ENCODE results near the gene WNK2.
"Not testable (repeated sequence)": the region's sequence is repeated elsewhere in the genome, so short reads cannot be mapped to it uniquely, and the experiment has no call there.

The WNK2 gene

GRCh38 chr9:93338196-93338595 lies 154.3 kb downstream of the WNK2 start:
- DNase-seq (ENCODE audit: low read depth): not testable (repeated sequence)

GRCh38 chr9:93340091-93340490 lies 156.2 kb downstream of the WNK2 start:
- DNase-seq (ENCODE audit: low read depth): no peak

GRCh38 chr9:93341820-93342219 lies 157.9 kb downstream of the WNK2 start:
- DNase-seq (ENCODE audit: low read depth): not testable (repeated sequence)

GRCh38 chr9:93342428-93342827 lies 158.5 kb downstream of the WNK2 start:
- not testable (repeated sequence) for DNase-seq (ENCODE audit: low read depth)

DNA sequence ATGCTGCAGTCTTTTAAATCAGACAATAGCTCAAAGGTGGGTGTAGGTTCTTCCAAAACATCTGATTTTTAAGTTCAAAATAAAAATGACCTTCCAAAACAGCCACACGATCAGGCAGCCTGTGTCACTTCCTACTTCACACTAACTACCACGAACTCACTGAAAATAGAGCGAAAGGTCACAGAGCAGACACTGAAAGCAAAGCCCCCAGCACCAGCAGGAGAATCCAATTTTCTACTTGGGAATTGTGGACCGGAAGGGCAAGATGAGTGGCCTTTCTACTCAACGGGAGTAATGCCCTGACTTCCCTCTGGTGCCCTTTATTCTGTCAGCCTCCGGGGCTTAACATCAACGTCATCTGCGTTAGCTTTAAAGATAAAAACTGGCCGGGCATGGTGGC lies 159.7 kb downstream of the WNK2 start:
- no peak for DNase-seq (ENCODE audit: low read depth)

DNA sequence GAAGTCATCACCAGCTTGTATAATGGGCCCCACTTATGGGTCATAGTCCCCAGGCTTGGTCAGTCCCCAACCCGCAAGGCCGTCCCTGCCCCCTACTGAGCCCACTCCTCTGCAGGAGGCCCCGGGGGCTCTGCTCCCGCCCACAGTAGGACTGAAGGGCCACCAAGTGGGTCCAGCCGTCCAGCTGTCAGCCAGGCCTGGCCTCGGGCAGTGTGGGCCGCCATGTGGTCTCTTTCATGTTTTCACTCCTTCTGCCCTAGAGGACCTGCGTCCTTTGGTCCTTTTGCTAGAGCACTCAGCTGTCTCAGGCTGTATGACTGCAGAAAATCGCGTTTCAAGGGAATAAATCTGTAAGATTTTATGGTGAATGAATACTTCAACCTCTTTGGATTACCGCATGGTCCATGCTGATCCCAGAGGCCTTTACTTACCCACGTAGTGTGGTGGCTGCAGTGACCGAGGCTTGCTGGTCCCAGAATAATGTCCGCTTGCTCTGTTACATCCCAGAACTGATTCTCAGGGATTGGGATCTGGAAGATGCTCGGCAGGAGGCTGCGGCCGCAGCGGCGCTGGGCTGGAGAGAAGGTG lies 161.8 kb downstream of the WNK2 start:
- no peak for DNase-seq (ENCODE audit: low read depth)

DNA sequence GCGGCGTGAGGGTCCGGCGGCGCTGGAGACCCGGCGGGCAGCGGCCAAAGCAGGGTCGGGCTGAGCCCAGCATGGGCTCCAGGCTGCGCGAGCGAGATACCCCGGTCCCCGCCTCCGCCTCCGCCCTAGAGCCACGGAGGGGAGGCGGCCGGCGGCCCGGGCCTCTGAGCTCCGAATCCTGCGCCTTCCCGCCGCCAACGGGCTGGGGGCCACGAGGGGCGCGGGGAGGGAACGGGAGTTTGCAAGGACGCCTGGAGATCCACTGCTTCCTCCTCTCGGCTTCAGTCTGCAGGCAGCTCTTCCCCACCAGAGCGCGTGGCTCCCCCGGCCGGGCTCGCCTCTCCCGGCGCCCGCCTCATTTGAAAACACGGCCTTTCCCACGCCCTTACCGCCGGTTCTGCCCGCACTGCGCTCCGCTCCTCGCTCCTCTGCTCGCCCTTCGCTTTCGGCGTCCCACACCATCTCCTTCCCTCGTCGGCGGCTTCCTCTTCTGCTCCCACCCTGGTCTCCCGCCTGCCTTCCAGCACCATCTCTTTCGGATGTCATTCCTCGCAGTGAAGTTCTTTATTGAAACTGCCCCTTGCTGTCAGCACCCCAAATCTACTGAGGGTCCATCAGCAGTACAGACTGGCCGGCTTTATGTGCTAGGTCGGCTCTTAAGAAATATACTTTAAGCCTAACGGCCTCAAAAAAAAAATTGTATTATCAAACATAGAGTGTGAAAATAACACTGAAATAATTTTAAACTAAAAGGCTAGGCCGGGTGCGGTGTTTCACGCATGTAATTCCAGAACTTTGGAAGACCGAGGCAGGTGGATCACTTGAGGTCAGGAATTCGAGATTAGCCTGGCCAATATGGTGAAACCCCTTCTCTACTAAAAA lies 162.5 kb downstream of the WNK2 start:
- no peak for DNase-seq (ENCODE audit: low read depth)

DNA sequence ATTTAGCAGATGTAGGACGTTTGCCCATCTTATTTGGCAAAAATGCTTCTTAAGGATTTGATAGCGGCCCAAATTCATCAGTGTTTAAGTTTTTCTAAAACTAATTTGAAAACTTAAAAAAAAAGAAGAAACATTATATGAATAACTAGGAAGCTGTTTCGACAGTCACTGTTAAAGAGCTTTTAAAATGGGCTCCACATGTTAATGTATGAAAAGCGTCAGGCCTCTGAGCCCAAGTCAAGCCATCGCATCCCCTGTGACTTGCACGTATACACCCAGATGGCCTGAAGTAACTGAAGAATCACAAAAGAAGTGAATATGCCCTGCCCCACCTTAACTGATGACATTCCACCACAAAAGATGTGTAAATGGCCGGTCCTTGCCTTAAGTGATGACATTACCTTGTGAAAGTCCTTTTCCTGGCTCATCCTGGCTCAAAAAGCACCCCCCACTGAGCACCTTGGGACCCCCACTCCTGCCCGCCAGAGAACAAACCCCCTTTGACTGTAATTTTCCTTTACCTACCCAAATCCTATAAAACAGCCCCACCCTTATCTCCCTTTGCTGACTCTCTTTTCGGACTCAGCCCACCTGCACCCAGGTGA lies 163.5 kb downstream of the WNK2 start:
- not testable (repeated sequence) for DNase-seq (ENCODE audit: low read depth)

DNA sequence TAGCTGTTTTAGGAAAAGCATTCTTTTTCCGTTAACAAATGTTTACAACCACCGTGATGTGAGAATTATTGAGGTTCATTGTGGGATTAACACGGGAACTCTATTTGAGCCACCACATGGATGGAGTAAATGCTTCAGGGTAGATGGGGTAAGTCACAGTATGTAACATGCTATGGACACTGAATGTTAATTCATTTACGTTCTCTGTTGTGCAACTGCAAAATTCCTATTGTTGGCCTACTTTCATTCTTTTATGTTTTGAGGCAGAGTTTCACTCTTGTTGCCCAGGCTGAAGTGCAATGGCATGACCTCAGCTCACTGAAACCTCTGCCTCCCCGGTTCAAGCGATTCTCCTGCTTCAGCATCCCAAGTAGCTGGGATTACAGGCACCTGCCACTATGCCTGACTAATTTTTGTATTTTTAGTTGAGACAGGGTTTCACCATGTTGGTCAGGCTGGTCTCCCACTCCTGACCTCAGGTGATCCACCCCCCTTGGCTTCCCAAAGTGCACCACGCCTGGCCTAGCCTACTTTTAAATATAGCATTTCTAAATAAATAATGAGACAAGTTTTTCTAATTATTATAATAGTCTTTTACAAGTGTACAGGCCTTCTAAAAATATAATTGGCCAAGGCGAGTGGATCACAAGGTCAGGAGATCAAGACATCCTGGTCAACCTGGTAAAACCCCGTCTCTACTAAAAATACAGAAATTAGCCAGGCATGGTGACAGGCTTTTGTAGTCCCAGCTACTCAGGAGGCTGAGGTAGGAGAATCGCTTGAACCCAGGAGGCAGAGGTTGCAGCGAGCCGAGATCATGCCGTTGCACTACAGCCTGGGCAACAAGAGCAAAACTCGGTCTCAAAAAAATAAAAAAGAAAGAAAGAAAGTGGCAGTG lies 169.7 kb downstream of the WNK2 start:
- not testable (repeated sequence) for DNase-seq (ENCODE audit: low read depth)

DNA sequence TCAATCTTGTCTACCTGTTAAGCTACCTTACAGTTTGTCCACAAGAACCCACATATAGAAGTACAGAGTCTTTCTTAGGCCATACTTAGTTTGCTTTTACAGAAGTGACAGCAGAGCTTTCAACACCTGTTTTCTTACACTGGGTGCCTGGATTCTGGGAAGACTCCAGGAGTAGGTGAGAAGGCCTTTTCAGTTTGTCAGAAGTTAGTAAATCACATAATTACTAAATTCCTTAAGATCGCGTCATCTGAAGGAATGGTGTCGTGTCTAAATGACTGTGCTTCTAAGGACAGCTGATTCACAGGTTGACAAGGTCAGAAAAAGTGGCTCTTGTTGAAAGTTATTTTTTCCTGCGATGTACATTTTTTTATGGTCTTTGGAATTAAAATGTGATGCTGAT lies 170.5 kb downstream of the WNK2 start:
- no peak for DNase-seq (ENCODE audit: low read depth)

DNA sequence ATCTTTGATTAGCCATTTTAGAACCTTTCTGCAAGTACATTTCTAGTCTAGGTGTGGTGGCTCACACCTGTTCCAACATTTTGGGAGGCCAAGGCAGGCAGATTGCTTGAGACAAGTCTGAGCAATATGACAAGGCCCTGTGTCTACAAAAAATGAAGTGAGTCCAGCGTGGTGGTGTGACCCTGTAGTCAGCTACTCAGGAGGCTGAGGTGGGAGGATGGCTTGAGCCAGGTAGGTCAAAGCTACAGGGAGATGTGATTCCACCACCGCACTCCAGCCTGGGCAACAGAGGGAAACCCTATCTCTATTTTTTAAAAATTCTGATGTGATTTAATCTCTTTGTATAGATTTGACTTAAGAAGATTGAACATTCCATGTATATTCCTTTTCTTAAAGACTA lies 171.9 kb downstream of the WNK2 start:
- DNase-seq (ENCODE audit: low read depth): no peak

GRCh38 chr9:93357649-93358048 lies 173.7 kb downstream of the WNK2 start:
- no peak for DNase-seq (ENCODE audit: low read depth)

DNA sequence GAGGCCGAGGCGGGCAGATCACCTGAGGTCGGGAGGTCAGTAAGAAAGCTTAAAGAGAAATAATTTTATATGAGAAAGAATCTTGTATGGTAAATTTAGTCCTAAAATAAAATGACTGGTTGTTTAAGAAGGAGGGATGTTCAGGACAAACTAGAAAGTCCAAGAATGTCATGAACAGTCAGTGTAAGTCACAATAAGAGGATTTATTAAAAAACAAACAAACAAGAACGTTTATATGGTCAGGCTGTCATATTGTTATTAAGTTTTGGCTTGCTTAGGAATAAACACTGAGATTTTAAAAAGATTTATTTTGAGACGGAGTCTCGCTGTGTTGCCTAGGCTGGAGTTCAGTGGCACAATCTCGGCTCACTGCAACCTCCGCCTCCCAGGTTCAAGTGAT lies 176.0 kb downstream of the WNK2 start:
- not testable (repeated sequence) for DNase-seq (ENCODE audit: low read depth)

DNA sequence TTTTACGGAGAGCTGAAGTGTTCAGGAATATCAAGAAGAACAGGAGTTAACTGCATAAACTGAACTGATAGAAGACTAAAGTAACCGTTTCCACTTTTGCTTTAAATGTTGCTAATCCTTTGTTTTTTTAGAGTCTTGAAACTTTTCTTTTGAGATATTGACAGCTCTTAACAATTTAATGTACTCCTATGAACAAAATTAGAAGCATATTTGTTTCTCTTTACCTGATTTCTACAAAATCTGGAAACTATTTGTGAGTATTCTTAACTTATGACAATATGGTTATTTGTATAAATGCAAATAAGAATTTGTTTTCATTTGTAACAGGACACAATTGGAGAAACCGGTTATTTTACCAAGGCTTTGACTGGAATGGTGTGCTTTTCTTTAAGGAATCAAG lies 178.1 kb downstream of the WNK2 start:
- no peak for DNase-seq (ENCODE audit: low read depth)

GRCh38 chr9:93364734-93365426 lies 180.9 kb downstream of the WNK2 start:
- DNase-seq (ENCODE audit: low read depth): no peak

DNA sequence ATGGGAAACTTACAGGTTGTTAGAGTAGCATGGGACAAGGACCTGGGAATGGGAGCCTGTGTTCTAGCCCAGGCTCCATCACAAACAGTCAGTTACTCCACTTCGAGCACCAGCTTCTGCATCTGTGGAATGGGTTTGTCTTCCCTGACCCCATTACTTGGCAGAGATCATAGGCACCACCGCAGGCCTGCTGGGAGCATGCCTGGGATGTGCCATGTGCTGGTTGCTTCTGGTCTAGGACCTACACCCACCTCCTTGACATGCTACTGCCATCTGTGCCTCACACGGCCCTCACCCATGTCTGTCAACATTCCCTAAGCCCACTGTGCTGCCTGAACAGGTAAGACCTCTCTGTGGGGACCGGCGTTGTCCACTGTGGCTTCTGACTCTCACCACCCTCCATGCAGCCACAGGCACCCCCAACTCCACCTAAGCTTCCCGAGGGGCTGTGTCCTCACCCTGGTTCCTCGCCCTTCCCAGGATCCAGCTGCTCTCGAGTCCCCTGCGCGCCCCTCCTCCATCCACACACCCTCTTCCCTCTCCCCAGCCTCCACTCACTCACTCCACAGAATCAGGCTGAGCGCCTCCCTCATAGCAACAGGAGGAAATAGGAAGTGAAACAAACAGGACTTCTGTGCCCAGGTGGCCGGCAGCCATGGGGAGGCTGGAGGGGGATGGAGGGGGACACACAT lies 181.6 kb downstream of the WNK2 start:
- DNase-seq (ENCODE audit: low read depth): no peak

DNA sequence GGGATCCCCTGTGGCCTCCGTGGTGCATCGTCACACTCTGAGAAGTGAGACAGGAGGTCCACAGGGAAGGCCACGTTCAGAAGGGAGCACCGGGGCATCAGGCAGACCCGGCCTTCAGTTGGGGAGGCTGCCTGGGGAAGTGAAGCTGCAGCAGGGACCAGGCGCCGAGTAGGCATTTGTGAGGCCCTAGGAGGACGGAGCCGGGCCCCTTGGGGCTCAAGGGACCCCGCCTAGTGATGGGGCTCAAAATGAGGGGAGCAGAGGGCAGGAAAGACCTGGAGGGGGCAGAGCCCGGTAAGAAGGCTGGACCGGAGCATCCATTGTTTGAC lies 182.1 kb downstream of the WNK2 start:
- DNase-seq (ENCODE audit: low read depth): no peak

- DNase-seq (ENCODE audit: low read depth): not testable (repeated sequence)
These were observed 182.5 kb downstream of the WNK2 start for GRCh38 chr9:93366486-93366885.

DNA sequence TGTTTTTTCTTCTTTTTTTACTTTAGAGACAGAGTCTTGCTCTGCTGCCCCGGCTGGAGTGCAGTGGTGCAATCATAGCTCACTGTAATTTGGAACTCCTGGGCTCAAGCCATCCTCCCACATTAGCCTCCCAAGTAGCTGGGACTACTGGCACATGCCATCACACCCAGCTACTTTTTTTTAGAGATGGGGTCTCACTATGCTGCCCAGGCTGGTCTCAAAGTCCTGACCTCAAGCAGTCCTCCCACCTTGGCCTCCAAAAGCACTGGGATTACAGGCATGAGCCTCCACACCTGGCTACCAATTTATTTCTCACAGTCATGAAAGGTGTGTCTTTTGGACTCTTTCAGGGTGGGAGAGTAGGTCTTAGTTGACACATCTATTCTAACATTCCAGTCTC lies 184.5 kb downstream of the WNK2 start:
- DNase-seq (ENCODE audit: low read depth): no peak

DNA sequence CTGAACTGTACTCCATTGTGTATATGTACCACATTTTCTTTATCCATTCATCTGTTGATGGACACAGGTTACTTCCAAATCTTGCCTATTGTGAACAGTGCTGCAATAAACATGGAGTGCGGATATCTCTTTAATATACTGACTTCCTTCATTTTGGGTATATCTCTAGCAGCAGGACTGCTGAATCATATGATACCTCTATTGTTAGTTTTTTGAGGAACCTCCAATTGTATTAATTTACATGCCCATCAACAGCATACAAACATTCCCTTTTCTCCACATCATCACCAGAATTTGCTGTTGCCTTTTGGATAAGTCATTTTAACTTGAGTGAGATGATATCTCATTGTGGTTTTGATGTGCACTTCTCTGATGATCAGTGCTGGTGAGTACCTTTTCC lies 185.7 kb downstream of the WNK2 start:
- no peak for DNase-seq (ENCODE audit: low read depth)

Measured in activated gamma-delta T cell treated with anti-CD3 and anti-CD28 coated beads, Interleukin-2, amount 50 U/mL, for 16 hours (primary cell).